A673 (cell line): ENCODE measurements around the gene IL17B. TPM values are rescaled to one million over a fixed set of nuclear protein-coding genes. Genes with fewer than 3 reads are reported as not detected.

Experiments used
- BruUV-seq: library from RNA; stranded (reverse); fragments of 400-500 nt; replicated peaks from 2 replicates; lab custom pipeline; 2021; lab: Mats Ljungman, UMichigan
- CTCF ChIA-PET: fragments of 300-600 bp; sonication (Branson Sonifier 250); formaldehyde crosslinking; loops from one replicate; lab custom pipeline; 2022; ENCODE audit warnings: antibody characterized with exemption; lab: Charles Lee
- POLR2A ChIA-PET: fragments of 300-600 bp; sonication (Branson Sonifier 250); formaldehyde crosslinking; loops from one replicate; lab custom pipeline; 2022; ENCODE audit warnings: antibody characterized with exemption; ENCODE audit not compliant: low non-redundant PET; lab: Charles Lee
- DNase-seq: peaks from one replicate; pipeline ENCODE4 v3.0.0-alpha.2; 2015; ENCODE audit warnings: low spot score
- H3K27ac ChIP-seq: fragments of 200-600 bp; sonication (generic); 2 replicates; pipeline ENCODE4 v1.5.1; 2016; ENCODE audit warnings: mixed run types, low read depth, mild to moderate bottlenecking, mixed read lengths, antibody characterized with exemption, low read length; ENCODE audit not compliant: poor library complexity, severe bottlenecking
- H3K27me3 ChIP-seq: fragments of 200-600 bp; sonication (generic); replicated peaks from 2 replicates; pipeline ENCODE4 v1.6.1; 2017; ENCODE audit warnings: mixed run types, low read depth, mild to moderate bottlenecking, mixed read lengths, antibody characterized with exemption, low read length; ENCODE audit not compliant: insufficient read depth, poor library complexity
- H3K36me3 ChIP-seq: fragments of 200-600 bp; sonication (generic); 2 replicates; pipeline ENCODE4 v1.6.1; 2016; ENCODE audit warnings: mixed run types, mild to moderate bottlenecking, mixed read lengths, antibody characterized with exemption, low read length; ENCODE audit not compliant: insufficient read depth, poor library complexity, severe bottlenecking
- H3K4me1 ChIP-seq: fragments of 200-600 bp; sonication (generic); 2 replicates; pipeline ENCODE4 v1.6.1; 2017; ENCODE audit warnings: mixed run types, mild to moderate bottlenecking, mixed read lengths, antibody characterized with exemption, low read length; ENCODE audit not compliant: insufficient read depth, poor library complexity, severe bottlenecking
- H3K4me3 ChIP-seq: fragments of 200-600 bp; sonication (generic); 2 replicates; pipeline ENCODE4 v1.5.1; 2016; ENCODE audit warnings: low read depth, mixed run types, mild to moderate bottlenecking, mixed read lengths, low read length; ENCODE audit not compliant: poor library complexity, severe bottlenecking
- H3K9me3 ChIP-seq: fragments of 200-600 bp; sonication (generic); 2 replicates; pipeline ENCODE4 v1.6.1; 2016; ENCODE audit warnings: mixed run types, low read depth, mild to moderate bottlenecking, mixed read lengths, antibody characterized with exemption, low read length; ENCODE audit not compliant: poor library complexity, severe bottlenecking
- CTCF ChIP-seq: fragments of 300-800, 200-600 bp; sonication (generic); conservative IDR thresholded peaks from 2 replicates; pipeline ENCODE4 v1.5.1; 2017; ENCODE audit warnings: low read depth, mild to moderate bottlenecking, antibody characterized with exemption, low read length, moderate library complexity, mixed read lengths
- EZH2 ChIP-seq: fragments of 200-600 bp; sonication (generic); IDR thresholded peaks from 2 replicates; pipeline ENCODE4 v1.6.1; 2017; ENCODE audit warnings: borderline replicate concordance, low read depth, mild to moderate bottlenecking, mixed read lengths, antibody characterized with exemption, low read length; ENCODE audit not compliant: poor library complexity, severe bottlenecking
- intact Hi-C: fragments of 100-400 bp; cut with micrococcal nuclease; formaldehyde crosslinking; loops from one replicate; pipeline ENCODE4 v1.10.0; 2022; ENCODE audit not compliant: unreplicated experiment
- total RNA-seq: library from RNA; stranded (reverse); gene quantifications from 2 replicates; pipeline ENCODE4 v1.2.3, GENCODE V29; 2021

The IL17B gene
- total RNA-seq, 1 experiment from 2014 or later = not detected

GRCh38 chr5:149386166-149386565 is 7.1 kb upstream of the IL17B start:
- no peak for DNase-seq
- H3K27ac ChIP-seq = no peak overlapping the region
- POLR2A ChIA-PET = interaction anchor here (0.5 to 0.6 kb wide), 2 partner anchors 97 to 169 kb away, joined by 4 read pairs; no protein-coding TSS in a partner anchor

GRCh38 chr5:149383399-149383798 is 4.3 kb upstream of the IL17B start:
- Histone ChIP-seq H3K27me3 (no peaks in the 10 kb centered on the region), H3K9me3 (no peaks in the 10 kb centered on the region), H3K4me1 (no peaks in the 10 kb centered on the region), H3K27ac (no peak overlapping the region), H3K36me3 (no peaks in the 10 kb centered on the region), H3K4me3 (no peak overlapping the region)
- CTCF ChIA-PET = no interaction called here
- TF ChIP-seq EZH2 = no peak
- no peak for TF ChIP-seq CTCF
- intact Hi-C loops = no loop called here
- DNase-seq = no peak
- no TSS peak for BruUV-seq
- POLR2A ChIA-PET = no interaction called here

More at GRCh38 chr5:149386166-149386565, 7.1 kb upstream of the IL17B start:
- TF ChIP-seq CTCF = no peak
- no peak for TF ChIP-seq EZH2
- CTCF ChIA-PET = interaction anchor here (1.3 kb wide), 1 partner anchor 272 kb away, joined by 3 read pairs; no protein-coding TSS in a partner anchor
- BruUV-seq = no TSS peak
- H3K27me3 ChIP-seq = peaks cover 5% of the 10 kb centered on the region
- H3K9me3 ChIP-seq = no peaks in the 10 kb centered on the region
- no peaks in the 10 kb centered on the region for H3K4me1 ChIP-seq
- no peaks in the 10 kb centered on the region for H3K36me3 ChIP-seq
- no peak overlapping the region for H3K4me3 ChIP-seq
- intact Hi-C loops = no loop called here

- DNase-seq = no peak
- H3K9me3 ChIP-seq = no peaks in the 10 kb centered on the region
- ChIA-PET CTCF (interaction anchor here (0.8 to 2.6 kb wide), 4 partner anchors 9 to 54 kb away, joined by 3 to 18 read pairs (median 4); partner anchors contain the start of gene GRPEL2), POLR2A (no interaction called here)
- no peak overlapping the region for H3K27ac ChIP-seq
- no peaks in the 10 kb centered on the region for H3K36me3 ChIP-seq
- no peak overlapping the region for H3K4me3 ChIP-seq
- TF ChIP-seq EZH2 (no peak), CTCF (no peak)
- BruUV-seq = no TSS peak
- intact Hi-C loops = loop anchor here (1.0 kb wide), 2 partner anchors 49 to 182 kb away; no protein-coding TSS in a partner anchor
- no peaks in the 10 kb centered on the region for H3K4me1 ChIP-seq
- H3K27me3 ChIP-seq = no peaks in the 10 kb centered on the region
Measured at GRCh38 chr5:149382517-149383220, 3.6 kb upstream of the IL17B start.
